ENCODE results near the gene PWP2. TPM values are rescaled to one million over a fixed set of nuclear protein-coding genes. Genes with fewer than 3 reads are reported as not detected.

PWP2 gene
- total RNA-seq, 4 donors from 2014 or later: 11.9 to 19.9 (median 12.1) TPM; not detected in 1

Other genes starting within 250 kb of the PWP2 start
- 100 to 1,000 TPM in 1 of 4 donors, 10 to 100 TPM in 3; 59.9 to 116 (median 85.3) TPM for gene AGPAT3, start 242.2 kb upstream of the PWP2 start, total RNA-seq
- 10 to 100 TPM; 71.0 to 81.5 (median 79.8) TPM for gene TRAPPC10, start 95.1 kb upstream of the PWP2 start, total RNA-seq
- gene GATD3, start 26.3 kb downstream of the PWP2 start, total RNA-seq: 10 to 100 TPM in 3 of 4 donors, 1 to 10 TPM in 1; 3.6 to 71.1 (median 15.9) TPM
- 1 to 10 TPM; 3.2 to 7.6 (median 3.9) TPM for gene ICOSLG, start 133.5 kb downstream of the PWP2 start, total RNA-seq
- gene DNMT3L, start 154.5 kb downstream of the PWP2 start, total RNA-seq: not detected
- gene AIRE, start 178.5 kb downstream of the PWP2 start, total RNA-seq: not detected
- gene PFKL, start 192.7 kb downstream of the PWP2 start, total RNA-seq: 100 to 1,000 TPM; 185 to 288 (median 249) TPM
- 10 to 100 TPM; 17.2 to 41.3 (median 32.2) TPM for gene CFAP410, start 232.0 kb downstream of the PWP2 start, total RNA-seq
- 1 to 10 TPM in 3 of 4 donors, not detected in 1; 2.3 to 2.9 (median 2.6) TPM for gene TRPM2, start 246.2 kb downstream of the PWP2 start, total RNA-seq